ENCODE results near the gene TSPEAR. TPM values are rescaled to one million over a fixed set of nuclear protein-coding genes. Genes with fewer than 3 reads are reported as not detected.
"Not testable (repeated sequence)": the region's sequence is repeated elsewhere in the genome, so short reads cannot be mapped to it uniquely, and the experiment has no call there.

TSPEAR gene
- total RNA-seq, 2 experiments from 2014 or later = not detected

- peaks cover 2% of the 10 kb centered on the region for H3K27me3 Mint-ChIP-seq
These were observed 116.9 kb downstream of the TSPEAR start for GRCh38 chr21:44594406-44594916.

GRCh38 chr21:44593598-44594405 is 117.6 kb downstream of the TSPEAR start:
- DNase-seq (peak; percentile 34), ATAC-seq (no peak)
- CTCF ChIA-PET = no interaction called here
- Mint-ChIP-seq H3K36me3 (no peaks in the 10 kb centered on the region), H3K4me3 (no peak overlapping the region), H3K4me1 (no peaks in the 10 kb centered on the region), H3K27ac (no peak overlapping the region), H3K27me3 (peaks cover 2% of the 10 kb centered on the region), H3K9me3 (ENCODE audit: low read depth) (no peaks in the 10 kb centered on the region)

More at GRCh38 chr21:44594406-44594916, 116.9 kb downstream of the TSPEAR start:
- Mint-ChIP-seq H3K36me3 (no peaks in the 10 kb centered on the region), H3K4me1 (no peaks in the 10 kb centered on the region), H3K9me3 (ENCODE audit: low read depth) (no peaks in the 10 kb centered on the region), H3K27ac (no peak overlapping the region), H3K4me3 (no peak overlapping the region)
- DNase-seq = peak; percentile 9
- ATAC-seq = no peak
- CTCF ChIA-PET = no interaction called here

- Mint-ChIP-seq H3K27ac (no peak within 1 kb of the TSS), H3K4me1 (no peaks in the 10 kb centered on the region), H3K9me3 (ENCODE audit: low read depth) (no peaks in the 10 kb centered on the region), H3K27me3 (peaks cover 9% of the 10 kb centered on the region), H3K36me3 (no peaks in the 10 kb centered on the region), H3K4me3 (no peak within 1 kb of the TSS)
- ATAC-seq (no peak), DNase-seq (peak; percentile 37)
- CTCF ChIA-PET = no interaction called here
These were observed 118.7 kb downstream of the TSPEAR start, which contains the start of gene KRTAP10-6 for GRCh38 chr21:44592446-44593311. TSS of gene KRTAP10-6 (minus strand) at chr21:44592505. CDS start at chr21:44592484, 21 bp downstream.

- CTCF ChIA-PET; H3K27ac Mint-ChIP-seq; H3K4me1 Mint-ChIP-seq; H3K4me3 Mint-ChIP-seq; H3K9me3 Mint-ChIP-seq (ENCODE audit: low read depth); ATAC-seq; H3K36me3 Mint-ChIP-seq: not testable (repeated sequence)
- H3K27me3 Mint-ChIP-seq = peaks cover 12% of the 10 kb centered on the region
- peak; percentile 29 for DNase-seq
These were observed 119.6 kb downstream of the TSPEAR start for GRCh38 chr21:44591801-44592130.

- H3K4me1 Mint-ChIP-seq; H3K9me3 Mint-ChIP-seq (ENCODE audit: low read depth); H3K4me3 Mint-ChIP-seq; CTCF ChIA-PET; H3K36me3 Mint-ChIP-seq; H3K27ac Mint-ChIP-seq; ATAC-seq: not testable (repeated sequence)
- peaks cover 18% of the 10 kb centered on the region for H3K27me3 Mint-ChIP-seq
- DNase-seq = peak; percentile 34
These were observed 120.2 kb downstream of the TSPEAR start for GRCh38 chr21:44590897-44591800.

- ATAC-seq = no peak
- H3K36me3 Mint-ChIP-seq = no peaks in the 10 kb centered on the region
- H3K4me1 Mint-ChIP-seq = no peaks in the 10 kb centered on the region
- H3K27ac Mint-ChIP-seq = no peak overlapping the region
- CTCF ChIA-PET = no interaction called here
- peak; percentile 36 for DNase-seq
- H3K27me3 Mint-ChIP-seq = peaks cover 26% of the 10 kb centered on the region
- H3K4me3 Mint-ChIP-seq = no peak overlapping the region
- H3K9me3 Mint-ChIP-seq (ENCODE audit: low read depth) = peaks cover 3% of the 10 kb centered on the region
These were observed 121.1 kb downstream of the TSPEAR start for GRCh38 chr21:44590311-44590721.

GRCh38 chr21:44589586-44590305 is 121.6 kb downstream of the TSPEAR start:
- ATAC-seq (no peak), DNase-seq (no peak)
- Mint-ChIP-seq H3K27me3 (peaks cover 29% of the 10 kb centered on the region), H3K4me3 (no peak overlapping the region), H3K36me3 (no peaks in the 10 kb centered on the region), H3K4me1 (no peaks in the 10 kb centered on the region), H3K27ac (no peak overlapping the region), H3K9me3 (ENCODE audit: low read depth) (peaks cover 3% of the 10 kb centered on the region)
- CTCF ChIA-PET = no interaction called here

- Mint-ChIP-seq H3K27ac (no peak overlapping the region), H3K27me3 (peaks cover 33% of the 10 kb centered on the region), H3K4me1 (peaks cover 5% of the 10 kb centered on the region), H3K36me3 (no peaks in the 10 kb centered on the region), H3K4me3 (no peak overlapping the region), H3K9me3 (ENCODE audit: low read depth) (peaks cover 3% of the 10 kb centered on the region)
- ATAC-seq (no peak), DNase-seq (peak; percentile 18)
- CTCF ChIA-PET = no interaction called here
These were observed 122.3 kb downstream of the TSPEAR start for GRCh38 chr21:44589094-44589493.

GRCh38 chr21:44585892-44586291 is 125.5 kb downstream of the TSPEAR start:
- CTCF ChIA-PET = no interaction called here
- Mint-ChIP-seq H3K4me3 (no peak overlapping the region), H3K4me1 (peaks cover 14% of the 10 kb centered on the region), H3K36me3 (peaks cover 5% of the 10 kb centered on the region), H3K27me3 (peaks cover 35% of the 10 kb centered on the region), H3K27ac (no peak overlapping the region), H3K9me3 (ENCODE audit: low read depth) (peaks cover 13% of the 10 kb centered on the region)
- ATAC-seq = no peak
- no peak for DNase-seq

GRCh38 chr21:44583800-44584147 is 127.6 kb downstream of the TSPEAR start:
- Mint-ChIP-seq H3K36me3 (peaks cover 9% of the 10 kb centered on the region), H3K4me1 (peaks cover 14% of the 10 kb centered on the region), H3K9me3 (ENCODE audit: low read depth) (peaks cover 21% of the 10 kb centered on the region), H3K27ac (no peak overlapping the region), H3K27me3 (peaks cover 35% of the 10 kb centered on the region), H3K4me3 (no peak overlapping the region)
- peak; percentile 72 for DNase-seq
- peak; percentile 83 for ATAC-seq
- CTCF ChIA-PET = interaction anchor here (0.9 to 1.1 kb wide), 2 partner anchors 73 to 210 kb away, joined by 4 read pairs; no protein-coding TSS in a partner anchor

GRCh38 chr21:44583089-44583799 is 128.1 kb downstream of the TSPEAR start:
- Mint-ChIP-seq H3K27me3 (peaks cover 34% of the 10 kb centered on the region), H3K4me1 (peaks cover 14% of the 10 kb centered on the region), H3K36me3 (peaks cover 9% of the 10 kb centered on the region), H3K27ac (no peak overlapping the region), H3K4me3 (no peak overlapping the region), H3K9me3 (ENCODE audit: low read depth) (peaks cover 22% of the 10 kb centered on the region)
- DNase-seq (no peak), ATAC-seq (no peak)
- CTCF ChIA-PET = interaction anchor here (0.9 to 1.1 kb wide), 2 partner anchors 73 to 210 kb away, joined by 4 read pairs; no protein-coding TSS in a partner anchor

GRCh38 chr21:44582055-44582454 is 129.3 kb downstream of the TSPEAR start:
- ATAC-seq (no peak), DNase-seq (no peak)
- Mint-ChIP-seq H3K4me3 (no peak overlapping the region), H3K4me1 (peaks cover 14% of the 10 kb centered on the region), H3K27me3 (peaks cover 25% of the 10 kb centered on the region), H3K36me3 (peaks cover 15% of the 10 kb centered on the region), H3K9me3 (ENCODE audit: low read depth) (peaks cover 32% of the 10 kb centered on the region), H3K27ac (no peak overlapping the region)
- CTCF ChIA-PET = no interaction called here

Measured in activated CD8-positive, alpha-beta memory T cell treated with anti-CD3 and anti-CD28 coated beads, Interleukin-2, amount 10 ng/mL, durations not matched to agents 7 days and 5 days (primary cell).